Common myeloid progenitor, CD34-positive (primary cell): Measurements from ENCODE around the gene SLC30A2.

ENCODE experiments used
- CTCF ChIA-PET: fragments of 350-600 bp; sonication (Branson Sonifier 250); formaldehyde crosslinking; loops from one replicate; lab custom pipeline; 2021; ENCODE audit warnings: antibody characterized with exemption; lab: Charles Lee
- POLR2A ChIA-PET: fragments of 350-600 bp; sonication (Branson Sonifier 250); formaldehyde crosslinking; loops from one replicate; lab custom pipeline; 2021; ENCODE audit warnings: antibody characterized with exemption; lab: Charles Lee
- DNase-seq, 3 donors: peaks; one replicate each; pipeline versions ENCODE4 v3.0.0 to v3.0.0-alpha.2; 2013
- H3K27ac ChIP-seq, 2 experiments: 1 replicate in 1 of 2; 2 replicates in 1 of 2; pipeline ENCODE4 v1.7.0; 2013; ENCODE audit warnings: inconsistent platforms in 2 of 2, low read length in 2 of 2, mild to moderate bottlenecking in 2 of 2, low read depth in 1 of 2, moderate library complexity in 1 of 2; ENCODE audit not compliant: severe bottlenecking in 2 of 2, insufficient read depth in 1 of 2, poor library complexity in 1 of 2
- H3K27me3 ChIP-seq, 5 experiments: replicated peaks in 2 of 5; 1 replicate in 3 of 5; 2 replicates in 2 of 5; pipeline versions ENCODE4 v1.6.1 to v1.7.0; 2013; ENCODE audit warnings: low read length in 4 of 5, mild to moderate bottlenecking in 2 of 5, moderate library complexity in 2 of 5, inconsistent platforms in 1 of 5; ENCODE audit not compliant: insufficient read depth in 5 of 5, control insufficient read depth in 4 of 5
- H3K36me3 ChIP-seq, 4 experiments: 1 replicate in 2 of 4; 2 replicates in 2 of 4; pipeline versions ENCODE4 v1.6.1 to v1.7.0; 2013; ENCODE audit warnings: low read length in 3 of 4, control low read depth in 1 of 4, mild to moderate bottlenecking in 1 of 4; ENCODE audit not compliant: control insufficient read depth in 4 of 4, insufficient read depth in 4 of 4
- H3K4me1 ChIP-seq, 4 experiments: 1 replicate in 3 of 4; 2 replicates in 1 of 4; pipeline versions ENCODE4 v1.6.1 to v1.7.1; 2013; ENCODE audit warnings: low read length in 3 of 4, mild to moderate bottlenecking in 3 of 4, control low read depth in 1 of 4, inconsistent platforms in 1 of 4, moderate library complexity in 1 of 4; ENCODE audit not compliant: control insufficient read depth in 4 of 4, insufficient read depth in 4 of 4; ENCODE audit errors: control extremely low read depth in 1 of 4
- H3K4me3 ChIP-seq, 7 experiments: 1 replicate in 4 of 7; 2 replicates in 3 of 7; pipeline versions ENCODE4 v1.5.1 to v1.7.0; 2013; ENCODE audit warnings: mild to moderate bottlenecking in 7 of 7, low read length in 6 of 7, moderate library complexity in 6 of 7, inconsistent platforms in 2 of 7, low read depth in 2 of 7, control low read depth in 1 of 7; ENCODE audit not compliant: insufficient read depth in 4 of 7, control insufficient read depth in 1 of 7; ENCODE audit errors: extremely low read depth in 1 of 7
- H3K9me3 ChIP-seq, 5 experiments: 1 replicate in 4 of 5; 2 replicates in 1 of 5; pipeline versions ENCODE4 v1.6.1 to v1.7.1; 2013; ENCODE audit warnings: low read length in 4 of 5, mild to moderate bottlenecking in 2 of 5, inconsistent platforms in 1 of 5, low read depth in 1 of 5, moderate library complexity in 1 of 5; ENCODE audit not compliant: control insufficient read depth in 4 of 5, insufficient read depth in 2 of 5; ENCODE audit errors: control extremely low read depth in 1 of 5
- WGBS: methylation state at CpG from one replicate; pipeline ENCODE4 v1.1.5; 2013; ENCODE audit not compliant: insufficient coverage; 5-methylcytosine and 5-hydroxymethylcytosine counted together

Gene SLC30A2

DNA sequence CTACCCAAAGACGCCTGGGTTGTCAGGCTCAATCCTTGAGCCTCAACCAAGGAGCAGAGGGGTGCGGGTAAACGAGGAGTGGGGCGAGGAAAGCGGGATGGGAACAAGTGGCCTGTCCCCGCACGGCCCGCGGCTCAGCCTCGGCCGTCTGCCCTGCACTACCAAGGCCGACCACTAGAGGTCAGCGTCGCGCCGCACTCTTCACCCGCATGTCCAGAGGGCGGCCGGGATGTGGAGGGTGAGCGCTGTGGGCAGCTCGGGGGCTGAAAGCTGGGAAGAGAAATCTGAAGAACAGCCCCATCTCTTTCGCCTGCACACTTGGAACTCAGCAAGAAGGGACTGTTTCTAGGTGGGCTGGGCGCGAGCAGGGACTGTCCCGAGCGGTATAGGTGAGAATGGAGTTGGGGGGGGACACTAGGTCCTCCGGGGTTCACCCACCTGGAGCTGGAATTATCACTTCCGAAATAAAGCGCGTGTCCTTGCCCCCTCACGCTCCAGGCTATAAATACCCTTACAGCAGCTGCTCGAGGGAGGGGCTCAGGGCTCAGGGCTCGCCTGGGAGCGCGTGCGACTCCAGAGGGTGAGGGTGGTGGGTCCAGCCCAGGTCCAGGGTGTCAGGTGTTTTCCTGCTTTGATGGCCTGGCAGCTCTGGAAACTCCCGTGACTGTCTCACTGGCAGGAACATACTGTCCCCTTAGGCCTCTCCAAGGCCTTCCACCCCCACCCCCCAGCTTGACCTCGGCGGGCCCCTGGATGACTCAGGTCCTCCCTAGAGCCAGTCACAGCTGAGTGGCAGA lies 9.8 kb downstream of the SLC30A2 start:
- Histone ChIP-seq H3K36me3 (no peaks in the 10 kb centered on the region), H3K9me3 (no peaks in the 10 kb centered on the region), H3K4me3 (peak overlapping the region; percentile 49 to 93 (median 75)), H3K4me1 (peaks cover 0 to 20% (median 14%) of the 10 kb centered on the region in 4 experiments), H3K27me3 (peaks cover 0 to 15% (median 8%) of the 10 kb centered on the region in 5 experiments), H3K27ac (peak overlapping the region; percentile 40 to 84)
- peak; percentile 57 to 65 (median 61) for DNase-seq
- ChIA-PET CTCF (interaction anchor here (0.7 to 3.6 kb wide), 19 partner anchors 10 to 141 kb away, joined by 3 to 19 read pairs (median 4); partner anchors contain the start of genes PAFAH2 and SLC30A2), POLR2A (no interaction called here)
- WGBS = 3% methylated on average over 26 of the region's 39 CpGs

GRCh38 chr1:26035203-26035958 lies 10.5 kb downstream of the SLC30A2 start:
- no peaks in the 10 kb centered on the region for H3K36me3 ChIP-seq
- ChIA-PET POLR2A (interaction anchor here (0.7 kb wide), 1 partner anchor 92 kb away, joined by 3 read pairs; no protein-coding TSS in a partner anchor), CTCF (interaction anchor here (0.6 to 3.6 kb wide), 13 partner anchors 9 to 201 kb away, joined by 3 to 19 read pairs (median 3); partner anchors contain the start of gene PAFAH2)
- under 1% methylated on average over 48 of the region's 60 CpGs for WGBS
- peak overlapping the region; percentile 40 to 84 for H3K27ac ChIP-seq
- peaks cover 0 to 20% (median 14%) of the 10 kb centered on the region in 4 experiments for H3K4me1 ChIP-seq
- H3K9me3 ChIP-seq = no peaks in the 10 kb centered on the region
- DNase-seq = peak; percentile 92 to 94 (median 94)
- peak overlapping the region; percentile 49 to 93 (median 75) for H3K4me3 ChIP-seq
- H3K27me3 ChIP-seq = peaks cover 0 to 15% (median 6%) of the 10 kb centered on the region in 5 experiments

DNA sequence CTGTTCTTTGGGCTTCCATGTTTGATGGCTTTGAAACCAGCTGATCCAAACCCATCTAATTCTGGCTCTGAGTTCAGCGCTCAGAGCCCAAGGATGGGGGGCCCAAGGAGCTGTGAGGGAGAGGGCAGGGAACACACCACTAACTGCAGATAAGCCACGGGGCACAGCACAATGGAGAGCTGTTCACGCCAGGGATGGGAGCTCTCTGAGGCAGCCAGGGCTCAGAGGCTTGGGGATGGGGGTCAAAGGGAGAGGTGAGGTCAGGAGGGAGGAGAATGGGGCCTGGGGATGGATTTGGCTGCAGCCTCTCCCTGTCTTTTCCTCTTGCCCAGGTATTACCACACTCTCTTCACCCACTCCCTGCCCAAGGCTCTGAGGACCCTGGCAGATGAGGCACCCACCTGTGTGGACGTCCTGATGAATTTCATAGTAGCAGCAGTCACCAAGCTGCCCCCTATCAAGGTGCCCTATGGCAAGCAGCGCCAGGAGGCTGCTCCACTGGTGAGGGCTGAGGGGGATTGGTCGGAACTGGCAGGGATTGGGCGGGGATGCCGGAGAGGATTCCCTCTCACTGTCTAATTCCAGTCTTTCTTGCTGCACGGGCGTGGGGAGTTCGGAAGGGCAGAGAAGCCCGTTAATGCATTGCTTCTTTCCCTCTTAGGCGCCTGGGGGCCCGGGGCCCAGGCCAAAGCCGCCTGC lies 11.3 kb downstream of the SLC30A2 start:
- peak overlapping the region in 6 of 7 experiments; percentile 10 to 93 (median 80) for H3K4me3 ChIP-seq
- POLR2A ChIA-PET = interaction anchor here (0.7 to 0.8 kb wide), 2 partner anchors 93 to 472 kb away, joined by 3 to 8 read pairs; no protein-coding TSS in a partner anchor
- H3K27me3 ChIP-seq = peaks cover 0 to 15% (median 6%) of the 10 kb centered on the region in 5 experiments
- peak overlapping the region in 1 of 2 experiments; percentile 38 for H3K27ac ChIP-seq
- peaks cover 0 to 20% (median 14%) of the 10 kb centered on the region in 4 experiments for H3K4me1 ChIP-seq
- WGBS = 26% methylated on average over 14 of the region's 15 CpGs
- H3K9me3 ChIP-seq = no peaks in the 10 kb centered on the region
- no peak for DNase-seq
- H3K36me3 ChIP-seq = no peaks in the 10 kb centered on the region
- CTCF ChIA-PET = interaction anchor here (0.6 to 3.6 kb wide), 11 partner anchors 8 to 395 kb away, joined by 3 to 19 read pairs (median 3); partner anchors contain the start of gene PAFAH2

DNA sequence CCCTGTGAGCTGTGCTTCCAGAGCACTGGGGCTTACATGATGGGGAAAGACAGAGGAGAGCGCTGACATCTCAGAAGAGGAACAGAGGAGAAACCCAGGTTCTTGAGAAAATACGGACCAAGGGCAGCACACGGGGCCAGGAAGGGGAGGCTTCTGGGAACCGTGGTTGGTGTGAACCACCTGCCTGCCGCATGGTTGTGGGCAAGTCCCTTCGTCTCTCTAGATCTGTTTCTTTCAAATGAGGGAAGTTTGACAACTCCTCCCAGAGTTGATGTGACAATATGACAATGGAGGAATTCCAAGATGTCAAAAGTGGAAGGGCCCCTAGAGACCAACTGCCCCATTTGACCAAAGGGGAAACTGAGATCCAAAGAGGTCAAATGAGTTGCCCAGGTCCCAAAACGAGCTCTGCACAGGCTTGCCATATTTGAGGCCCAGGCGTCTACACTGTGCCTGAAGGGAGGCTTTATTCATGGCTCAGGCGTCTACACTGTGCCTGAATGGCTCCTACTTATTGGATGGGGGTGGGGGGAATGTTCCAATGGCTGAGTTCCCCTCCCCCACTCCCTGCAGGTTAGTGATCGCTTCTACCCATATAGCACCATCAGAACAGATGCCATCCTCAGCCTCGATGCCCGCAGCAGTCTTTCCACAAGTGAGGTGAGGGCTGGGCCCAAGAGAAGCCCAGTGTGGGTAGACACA lies 13.1 kb downstream of the SLC30A2 start:
- ChIA-PET POLR2A (no interaction called here), CTCF (interaction anchor here (3.0 kb wide), 1 partner anchor 11 kb away, joined by 8 read pairs; the partner anchor contains the start of gene EXTL1)
- Histone ChIP-seq H3K4me3 (no peak overlapping the region), H3K36me3 (no peaks in the 10 kb centered on the region), H3K27ac (no peak overlapping the region), H3K27me3 (peaks cover 0 to 13% (median 6%) of the 10 kb centered on the region in 5 experiments), H3K4me1 (peaks cover 0 to 34% (median 14%) of the 10 kb centered on the region in 4 experiments), H3K9me3 (no peaks in the 10 kb centered on the region)
- WGBS = 88% methylated on average over 7 of the region's 12 CpGs
- no peak for DNase-seq

DNA sequence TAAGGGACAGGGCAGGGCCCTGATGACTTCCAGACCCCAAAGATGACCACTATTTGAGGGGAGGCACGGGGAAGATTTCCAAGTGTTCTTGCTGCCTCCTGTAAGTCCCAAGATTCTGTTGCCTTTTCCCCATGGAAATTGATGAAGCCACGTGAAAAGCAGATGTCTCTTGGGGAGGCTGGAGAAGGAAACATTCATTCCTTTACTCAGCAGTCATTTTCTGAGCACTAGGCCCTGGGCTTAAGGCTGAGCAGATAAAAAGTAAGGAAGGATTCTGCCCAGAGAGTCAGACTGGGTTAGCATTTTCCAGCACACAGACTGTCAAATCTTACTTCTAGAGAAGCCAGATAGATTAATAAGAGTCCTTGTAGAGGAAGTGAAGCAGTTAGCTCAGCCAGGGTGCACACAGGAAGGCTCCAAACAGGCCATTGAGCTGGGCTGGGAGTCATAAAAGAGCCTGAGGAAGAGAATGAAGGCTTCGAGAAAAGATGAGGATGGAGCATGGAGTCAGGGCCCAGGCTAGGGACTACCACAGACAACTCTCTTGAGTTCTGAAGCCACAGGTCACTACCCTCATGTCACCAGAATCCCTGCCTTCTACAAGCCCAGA lies 14.2 kb downstream of the SLC30A2 start:
- no peak for DNase-seq
- Histone ChIP-seq H3K27ac (no peak overlapping the region), H3K4me3 (no peak overlapping the region), H3K27me3 (peaks cover 0 to 13% (median 6%) of the 10 kb centered on the region in 5 experiments), H3K4me1 (peaks cover 0 to 37% (median 14%) of the 10 kb centered on the region in 4 experiments), H3K9me3 (no peaks in the 10 kb centered on the region), H3K36me3 (no peaks in the 10 kb centered on the region)
- ChIA-PET POLR2A (no interaction called here), CTCF (interaction anchor here (1.0 to 3.0 kb wide), 2 partner anchors 10 to 136 kb away, joined by 3 to 8 read pairs; partner anchors contain the start of gene EXTL1)
- 100% methylated on average over 2 of the region's 3 CpGs for WGBS
